DND-41 (cell line): ENCODE data around the gene MFAP4.

ENCODE experiments used
- EZH2 ChIP-seq: IDR thresholded peaks from 3 replicates; pipeline ENCODE4 v1.6.1; 2012; ENCODE audit warnings: borderline replicate concordance, low read depth, mild to moderate bottlenecking, moderate library complexity, low read length, inconsistent platforms; ENCODE audit not compliant: severe bottlenecking
- TF ChIP-seq, protein P1 (sequence below): IDR thresholded peaks from 2 replicates; pipeline ENCODE4 v1.5.1; 2012; ENCODE audit warnings: borderline replicate concordance, low read length, moderate library complexity, mild to moderate bottlenecking; ENCODE audit not compliant: poor library complexity, severe bottlenecking; ENCODE audit errors: extremely low read depth

- TF ChIP-seq, protein P1, sequence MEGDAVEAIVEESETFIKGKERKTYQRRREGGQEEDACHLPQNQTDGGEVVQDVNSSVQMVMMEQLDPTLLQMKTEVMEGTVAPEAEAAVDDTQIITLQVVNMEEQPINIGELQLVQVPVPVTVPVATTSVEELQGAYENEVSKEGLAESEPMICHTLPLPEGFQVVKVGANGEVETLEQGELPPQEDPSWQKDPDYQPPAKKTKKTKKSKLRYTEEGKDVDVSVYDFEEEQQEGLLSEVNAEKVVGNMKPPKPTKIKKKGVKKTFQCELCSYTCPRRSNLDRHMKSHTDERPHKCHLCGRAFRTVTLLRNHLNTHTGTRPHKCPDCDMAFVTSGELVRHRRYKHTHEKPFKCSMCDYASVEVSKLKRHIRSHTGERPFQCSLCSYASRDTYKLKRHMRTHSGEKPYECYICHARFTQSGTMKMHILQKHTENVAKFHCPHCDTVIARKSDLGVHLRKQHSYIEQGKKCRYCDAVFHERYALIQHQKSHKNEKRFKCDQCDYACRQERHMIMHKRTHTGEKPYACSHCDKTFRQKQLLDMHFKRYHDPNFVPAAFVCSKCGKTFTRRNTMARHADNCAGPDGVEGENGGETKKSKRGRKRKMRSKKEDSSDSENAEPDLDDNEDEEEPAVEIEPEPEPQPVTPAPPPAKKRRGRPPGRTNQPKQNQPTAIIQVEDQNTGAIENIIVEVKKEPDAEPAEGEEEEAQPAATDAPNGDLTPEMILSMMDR, result no peak
- TF ChIP-seq EZH2, result no peak
These were observed 12.9 kb upstream of the MFAP4 start for GRCh38 chr17:19399750-19400450.
